ENCODE results near the gene UNC5B. TPM values are rescaled to one million over a fixed set of nuclear protein-coding genes. Genes with fewer than 3 reads are reported as not detected.

Gene UNC5B
- total RNA-seq, 4 donors from 2014 or later = 3.3 to 7.0 (median 5.9) TPM

DNA sequence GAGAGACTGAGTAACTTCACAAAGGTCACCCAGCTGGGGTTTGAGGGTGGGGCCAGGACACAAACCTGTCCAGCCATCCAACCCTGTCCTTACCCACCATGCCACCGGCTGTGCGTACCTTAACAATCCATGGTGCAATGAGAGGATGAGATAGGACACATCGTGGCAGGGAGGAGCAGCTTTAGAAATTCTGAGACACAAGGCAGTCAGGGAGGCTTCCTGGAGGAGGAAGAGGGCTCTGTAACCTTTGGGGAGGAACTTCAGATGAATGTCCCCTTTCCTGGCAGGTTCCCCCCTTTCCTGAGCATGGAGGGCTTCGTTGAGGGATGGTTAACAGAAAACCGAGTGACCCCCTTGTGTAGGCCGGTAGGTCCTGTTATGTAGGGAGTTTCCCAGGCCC is 71.0 kb downstream of the UNC5B start:
- Histone ChIP-seq H3K27ac (no peak overlapping the region), H3K4me3 (no peak overlapping the region), H3K27me3 (no peaks in the 10 kb centered on the region), H3K4me1 (no peaks in the 10 kb centered on the region), H3K36me3 (peaks cover 0 to 3% (median 0%) of the 10 kb centered on the region in 3 donors), H3K9me3 (no peaks in the 10 kb centered on the region)
- TF ChIP-seq, protein P1, sequence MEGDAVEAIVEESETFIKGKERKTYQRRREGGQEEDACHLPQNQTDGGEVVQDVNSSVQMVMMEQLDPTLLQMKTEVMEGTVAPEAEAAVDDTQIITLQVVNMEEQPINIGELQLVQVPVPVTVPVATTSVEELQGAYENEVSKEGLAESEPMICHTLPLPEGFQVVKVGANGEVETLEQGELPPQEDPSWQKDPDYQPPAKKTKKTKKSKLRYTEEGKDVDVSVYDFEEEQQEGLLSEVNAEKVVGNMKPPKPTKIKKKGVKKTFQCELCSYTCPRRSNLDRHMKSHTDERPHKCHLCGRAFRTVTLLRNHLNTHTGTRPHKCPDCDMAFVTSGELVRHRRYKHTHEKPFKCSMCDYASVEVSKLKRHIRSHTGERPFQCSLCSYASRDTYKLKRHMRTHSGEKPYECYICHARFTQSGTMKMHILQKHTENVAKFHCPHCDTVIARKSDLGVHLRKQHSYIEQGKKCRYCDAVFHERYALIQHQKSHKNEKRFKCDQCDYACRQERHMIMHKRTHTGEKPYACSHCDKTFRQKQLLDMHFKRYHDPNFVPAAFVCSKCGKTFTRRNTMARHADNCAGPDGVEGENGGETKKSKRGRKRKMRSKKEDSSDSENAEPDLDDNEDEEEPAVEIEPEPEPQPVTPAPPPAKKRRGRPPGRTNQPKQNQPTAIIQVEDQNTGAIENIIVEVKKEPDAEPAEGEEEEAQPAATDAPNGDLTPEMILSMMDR (IDR thresholded peaks at IDR 0.05) = no peak
- TF ChIP-seq POLR2A (IDR thresholded peaks at IDR 0.05) (no peak), EP300 (IDR thresholded peaks at IDR 0.05) (no peak)
- no peak for DNase-seq (ENCODE audit: low spot score in 2 of 2)
- 70 to 82% methylated on average over 5 to 6 of the region's 6 CpGs for WGBS, 2 donors

DNA sequence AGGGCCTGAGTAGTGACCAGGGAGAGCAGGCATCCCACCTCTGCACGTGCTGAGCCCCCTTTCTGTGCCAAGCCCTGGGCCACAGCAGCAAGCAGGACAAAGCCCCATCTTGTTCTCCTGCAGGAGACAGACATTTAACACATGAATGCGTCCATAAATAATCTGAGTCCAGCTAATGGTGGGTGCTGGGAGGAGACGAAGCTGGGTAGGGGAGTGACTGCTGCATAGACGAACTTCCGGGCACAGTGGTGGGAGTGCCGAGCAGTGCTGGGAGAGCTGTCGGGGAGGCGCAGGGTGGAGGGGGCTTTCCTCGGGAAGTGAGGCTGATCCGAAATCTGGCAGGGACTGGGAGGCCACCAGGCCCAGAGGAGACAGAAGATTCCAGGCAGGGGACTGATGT is 71.5 kb downstream of the UNC5B start:
- Histone ChIP-seq H3K9me3 (no peaks in the 10 kb centered on the region), H3K4me3 (no peak overlapping the region), H3K36me3 (peaks cover 0 to 3% (median 0%) of the 10 kb centered on the region in 3 donors), H3K27ac (no peak overlapping the region), H3K27me3 (no peaks in the 10 kb centered on the region), H3K4me1 (no peaks in the 10 kb centered on the region)
- TF ChIP-seq POLR2A (IDR thresholded peaks at IDR 0.05) (no peak), EP300 (IDR thresholded peaks at IDR 0.05) (no peak)
- TF ChIP-seq, protein P1 (IDR thresholded peaks at IDR 0.05) = no peak
- 57 to 65% methylated on average over 10 of the region's 10 CpGs for WGBS, 2 donors
- DNase-seq (ENCODE audit: low spot score in 2 of 2) = no peak

DNA sequence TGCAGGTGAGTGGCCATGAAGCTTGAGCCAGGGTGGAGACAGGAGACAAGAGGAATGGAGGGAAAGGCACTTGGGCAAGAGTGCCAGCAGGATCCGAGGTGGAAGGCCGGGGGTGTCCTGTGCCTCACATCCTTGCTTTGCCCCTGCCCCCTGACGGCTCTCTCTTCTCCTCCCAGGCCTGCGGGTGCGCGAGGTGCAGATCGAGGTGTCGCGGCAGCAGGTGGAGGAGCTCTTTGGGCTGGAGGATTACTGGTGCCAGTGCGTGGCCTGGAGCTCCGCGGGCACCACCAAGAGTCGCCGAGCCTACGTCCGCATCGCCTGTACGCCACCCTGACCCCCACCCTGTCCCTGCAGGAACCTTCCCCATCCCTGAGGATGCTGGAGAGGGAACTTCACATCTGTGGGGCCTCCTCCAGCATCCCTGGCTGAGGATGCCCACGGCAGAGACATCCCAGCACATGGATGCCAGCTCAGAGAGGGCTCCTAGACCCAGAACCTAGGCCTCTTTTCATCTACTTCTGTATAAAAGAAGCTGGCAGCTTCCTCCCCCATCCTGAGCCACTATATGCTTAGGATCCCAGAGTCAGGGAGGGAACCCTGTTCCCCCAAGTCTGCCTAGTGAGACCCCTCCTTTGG is 72.3 kb downstream of the UNC5B start:
- 88 to 91% methylated on average over 10 to 19 of the region's 19 CpGs for WGBS, 2 donors
- Histone ChIP-seq H3K4me1 (no peaks in the 10 kb centered on the region), H3K4me3 (no peak overlapping the region), H3K27me3 (no peaks in the 10 kb centered on the region), H3K36me3 (peaks cover 0 to 3% (median 0%) of the 10 kb centered on the region in 3 donors), H3K27ac (no peak overlapping the region), H3K9me3 (no peaks in the 10 kb centered on the region)
- TF ChIP-seq EP300 (IDR thresholded peaks at IDR 0.05) = no peak
- TF ChIP-seq, protein P1 (IDR thresholded peaks at IDR 0.05) = no peak
- TF ChIP-seq POLR2A (IDR thresholded peaks at IDR 0.05) = no peak
- DNase-seq (ENCODE audit: low spot score in 2 of 2) = no peak

DNA sequence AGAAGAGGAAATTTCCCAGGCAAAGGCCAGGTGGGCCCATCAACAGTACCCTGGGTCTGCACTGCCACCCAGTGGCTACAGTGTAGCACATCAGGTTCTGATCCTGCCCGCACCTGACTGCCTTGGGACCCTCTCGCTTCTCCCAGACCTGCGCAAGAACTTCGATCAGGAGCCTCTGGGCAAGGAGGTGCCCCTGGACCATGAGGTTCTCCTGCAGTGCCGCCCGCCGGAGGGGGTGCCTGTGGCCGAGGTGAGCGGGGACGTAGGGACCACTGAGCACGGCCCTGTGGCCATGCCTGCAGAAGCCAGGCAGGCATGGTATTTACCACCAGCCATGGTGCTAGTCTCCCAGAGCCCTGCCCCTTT is 72.8 kb downstream of the UNC5B start:
- Histone ChIP-seq H3K4me3 (no peak overlapping the region), H3K9me3 (no peaks in the 10 kb centered on the region), H3K36me3 (peaks cover 0 to 3% (median 0%) of the 10 kb centered on the region in 3 donors), H3K27ac (no peak overlapping the region), H3K27me3 (no peaks in the 10 kb centered on the region), H3K4me1 (no peaks in the 10 kb centered on the region)
- DNase-seq (ENCODE audit: low spot score in 2 of 2) = peak in 1 of 2 donors; percentile 23
- WGBS, 2 donors = 17 to 68% methylated on average over 3 to 10 of the region's 11 CpGs
- TF ChIP-seq EP300 (IDR thresholded peaks at IDR 0.05) = no peak
- TF ChIP-seq, protein P1 (IDR thresholded peaks at IDR 0.05) = peak; percentile 51 to 86 (median 69)

GRCh38 chr10:71285986-71286385 is 73.6 kb downstream of the UNC5B start:
- TF ChIP-seq, protein P1 (IDR thresholded peaks at IDR 0.05) = no peak
- H3K36me3 ChIP-seq = peaks cover 0 to 3% (median 0%) of the 10 kb centered on the region in 3 donors
- DNase-seq (ENCODE audit: low spot score in 2 of 2) = no peak
- no peaks in the 10 kb centered on the region for H3K27me3 ChIP-seq
- 85 to 88% methylated on average over 4 of the region's 4 CpGs for WGBS, 2 donors
- no peak overlapping the region for H3K4me3 ChIP-seq
- H3K27ac ChIP-seq = no peak overlapping the region
- no peaks in the 10 kb centered on the region for H3K4me1 ChIP-seq
- no peaks in the 10 kb centered on the region for H3K9me3 ChIP-seq

Data from tibial nerve (tissue), 4 donors.